ENCODE data around the gene CCDC24. TPM values are rescaled to one million over a fixed set of nuclear protein-coding genes. Genes with fewer than 3 reads are reported as not detected.

Gene CCDC24
- total RNA-seq = 4.4 and 12.9 TPM in 2 replicates

DNA sequence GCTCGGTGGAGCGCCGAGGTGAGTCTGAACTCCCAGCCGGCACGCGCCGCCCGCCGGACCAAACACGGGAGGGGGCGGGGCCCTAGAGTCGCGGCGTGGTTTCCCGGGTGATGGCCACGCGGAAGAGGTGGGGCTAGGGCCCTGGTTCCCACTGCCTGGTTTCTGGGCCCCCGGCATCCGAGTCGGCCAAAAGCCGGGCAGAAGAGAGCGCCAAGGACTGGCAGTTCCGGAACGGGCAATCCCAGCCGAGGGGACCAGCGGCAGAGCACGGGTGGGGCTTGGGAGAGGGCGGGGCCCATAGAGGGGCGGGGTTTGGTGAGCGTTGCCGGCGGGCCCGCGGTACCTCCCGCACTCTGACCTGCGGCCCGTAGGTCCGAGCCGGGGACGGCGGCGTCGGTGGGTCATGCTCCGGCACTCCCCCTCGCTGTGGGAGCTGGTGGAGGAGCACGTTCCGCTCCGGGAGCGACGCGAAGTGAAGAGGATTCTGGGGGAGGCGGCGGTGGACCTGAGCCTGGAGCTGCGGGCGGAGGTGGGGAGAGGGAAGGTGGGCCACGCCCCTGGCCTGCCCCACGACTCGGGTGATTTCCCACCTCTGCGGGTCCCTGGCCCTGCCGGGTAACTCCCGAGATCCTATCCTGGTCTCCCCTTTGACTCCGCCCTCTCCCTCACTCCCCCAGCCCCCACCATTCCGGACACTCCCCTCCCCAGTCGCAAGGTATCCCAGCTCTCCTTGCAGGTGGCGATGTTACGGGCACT lies at the start of gene CCDC24:
Gene CCDC24, plus strand, starts transcription at position 124 of the 756 bp plus-strand sequence. Its CDS starts 280 bp downstream, at position 404.

DNA sequence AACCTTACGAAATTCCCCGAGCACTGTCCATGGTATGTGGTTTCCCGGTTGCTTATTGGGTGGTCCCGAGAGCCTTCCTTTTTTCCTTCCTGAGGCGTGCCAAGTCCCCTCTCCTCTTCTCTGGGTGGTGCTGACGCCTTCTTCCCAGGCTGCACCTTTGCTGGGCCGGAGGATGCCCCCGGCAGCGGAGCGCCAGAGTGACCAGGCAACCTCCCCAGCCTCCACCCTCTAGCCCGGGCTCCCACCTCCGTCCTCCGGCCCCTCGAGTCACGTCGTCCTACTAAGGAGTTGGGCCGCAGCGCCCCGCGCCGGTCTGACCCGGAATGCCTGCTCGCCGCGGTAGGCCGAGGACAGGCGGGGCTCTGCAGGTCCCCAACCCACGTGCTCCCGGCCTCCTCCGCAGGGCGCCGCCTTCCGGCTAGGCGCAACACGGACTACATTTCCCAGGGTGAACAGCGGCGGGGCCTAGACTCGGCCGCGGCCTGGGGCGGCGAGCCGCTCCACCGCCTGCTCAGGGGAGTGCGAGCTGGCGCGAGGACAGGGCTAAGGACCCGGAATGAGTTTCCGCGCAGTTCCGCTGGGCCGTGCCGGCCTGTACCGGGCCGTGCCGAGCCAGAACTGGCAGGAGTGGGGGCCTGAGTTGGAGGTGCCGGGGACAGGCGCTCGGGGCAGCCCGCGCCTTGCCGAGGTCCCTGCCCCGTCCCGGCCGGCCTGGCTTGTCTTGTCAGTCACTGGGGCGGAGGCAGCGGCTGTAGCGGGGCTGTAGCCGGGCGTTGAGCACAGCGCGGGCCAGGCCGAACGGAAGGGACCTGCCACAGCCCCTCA lies 45.0 kb upstream of the CCDC24 start, which contains the start of gene IPO13:
Gene IPO13, plus strand, starts transcription at position 715 of the 825 bp plus-strand sequence. CDS start 651 bp downstream, outside the sequence.

DNA sequence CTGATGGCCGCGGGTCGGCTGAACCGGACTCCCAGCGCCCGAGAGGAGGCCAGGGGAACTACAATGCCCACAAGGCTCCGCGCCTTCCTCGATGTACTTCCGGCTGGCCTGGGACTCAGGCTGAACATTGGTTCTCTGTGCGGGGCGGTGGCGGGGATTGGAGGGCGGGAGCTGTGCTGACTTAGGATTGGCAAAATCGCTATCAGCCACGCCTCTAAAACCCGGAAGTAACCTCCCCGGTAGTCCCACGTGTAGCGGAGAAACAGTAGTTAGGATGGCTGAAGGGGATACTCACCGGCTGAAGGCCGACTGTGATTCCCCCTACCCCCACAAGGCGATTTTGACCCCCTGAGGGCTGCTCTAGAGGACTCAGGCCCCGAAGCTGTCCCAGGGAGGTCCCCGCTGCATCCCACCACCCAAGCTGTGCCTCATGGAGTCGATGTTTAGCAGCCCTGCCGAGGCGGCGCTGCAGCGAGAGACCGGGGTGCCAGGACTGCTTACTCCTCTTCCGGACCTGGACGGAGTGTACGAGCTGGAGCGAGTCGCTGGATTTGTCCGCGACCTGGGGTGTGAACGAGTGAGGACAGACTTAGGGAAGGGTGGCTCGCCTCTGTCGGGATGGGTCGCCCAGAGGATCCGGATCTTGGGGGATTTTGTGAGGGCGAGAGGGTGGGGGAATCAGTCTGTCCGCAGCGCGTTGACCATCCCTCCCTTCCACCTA lies 21.5 kb upstream of the CCDC24 start, which contains the start of gene DPH2:
Gene DPH2, plus strand, starts transcription at position 265 of the 721 bp plus-strand sequence. Its CDS starts 166 bp downstream, at position 431.

DNA sequence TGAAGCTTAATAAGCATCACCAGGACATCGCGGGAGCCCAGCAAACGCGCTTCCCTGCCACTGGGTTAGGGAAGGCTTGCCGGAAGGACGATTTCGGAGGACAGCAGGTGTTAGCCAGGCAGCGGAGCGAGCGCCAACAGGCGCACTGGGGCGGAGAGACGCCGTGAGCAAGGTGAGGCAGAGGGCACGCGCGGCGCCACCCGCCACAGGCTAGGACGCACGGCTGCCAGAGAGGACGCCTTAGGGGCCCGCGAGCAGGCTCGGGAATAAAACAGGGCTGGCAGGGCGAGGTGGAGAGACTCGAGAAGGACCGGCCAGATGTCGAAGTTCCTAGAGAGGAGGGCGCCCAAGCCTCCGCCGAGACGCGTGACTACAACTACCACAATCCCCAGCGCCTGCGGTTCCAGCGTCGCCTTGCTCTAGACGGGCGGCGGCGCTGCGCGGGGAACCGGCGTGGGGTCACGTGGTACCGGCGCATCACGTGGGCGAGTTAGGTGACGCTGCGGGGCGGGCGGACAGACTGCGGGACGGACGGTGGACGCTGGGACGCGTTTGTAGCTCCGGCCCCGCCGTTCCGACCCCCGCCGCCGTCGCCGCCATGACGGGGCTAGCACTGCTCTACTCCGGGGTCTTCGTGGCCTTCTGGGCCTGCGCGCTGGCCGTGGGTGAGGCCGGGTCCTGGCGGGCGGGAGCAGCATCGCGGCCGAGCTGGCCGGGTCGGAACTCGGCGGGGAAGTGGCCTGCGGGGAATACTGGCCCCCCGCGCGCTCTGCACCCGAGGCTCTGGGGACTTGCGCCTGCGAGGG lies 16.8 kb upstream of the CCDC24 start, which contains the start of gene ATP6V0B:
Gene ATP6V0B, plus strand, starts transcription at position 518 of the 806 bp plus-strand sequence. Its CDS starts 81 bp downstream, at position 599.

DNA sequence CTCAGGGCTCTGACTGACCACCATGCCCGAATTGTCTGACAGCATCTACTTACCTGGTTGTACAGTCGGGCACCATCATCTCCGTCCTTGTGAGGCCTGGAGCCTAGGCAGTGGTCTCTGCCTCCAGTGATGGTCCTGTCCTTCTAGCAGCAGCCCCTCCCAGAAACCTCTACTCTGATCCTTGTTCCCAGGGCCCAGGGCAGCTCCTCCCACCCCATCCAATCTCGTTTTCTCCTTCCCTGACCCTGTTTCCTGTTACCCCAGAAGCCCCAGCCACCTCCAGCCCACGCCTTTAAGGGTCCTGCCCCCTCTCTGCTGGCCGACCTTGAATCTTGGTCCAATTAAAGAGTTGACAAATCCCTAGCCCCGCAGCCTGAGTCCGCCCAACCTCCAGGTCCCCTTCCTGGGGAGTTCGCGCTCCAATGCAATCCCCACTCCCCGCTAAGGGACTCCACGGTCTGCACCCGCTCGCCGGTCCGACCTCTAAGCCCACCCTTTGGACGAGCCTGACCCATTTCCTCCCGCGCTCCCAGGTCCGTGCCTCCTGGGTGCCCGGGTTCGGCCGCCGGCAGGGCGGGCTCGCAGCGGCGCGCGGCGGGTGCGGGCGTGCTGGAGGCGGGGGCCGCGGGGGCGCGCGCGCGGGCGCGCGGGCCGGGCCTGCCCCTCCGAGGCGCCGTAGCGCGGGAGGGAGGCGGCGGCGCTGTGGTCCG lies 12.7 kb upstream of the CCDC24 start, which contains the start of gene B4GALT2:
Gene B4GALT2, plus strand, starts transcription at position 660 of the 710 bp plus-strand sequence. CDS start 1,951 bp downstream, outside the sequence.

DNA sequence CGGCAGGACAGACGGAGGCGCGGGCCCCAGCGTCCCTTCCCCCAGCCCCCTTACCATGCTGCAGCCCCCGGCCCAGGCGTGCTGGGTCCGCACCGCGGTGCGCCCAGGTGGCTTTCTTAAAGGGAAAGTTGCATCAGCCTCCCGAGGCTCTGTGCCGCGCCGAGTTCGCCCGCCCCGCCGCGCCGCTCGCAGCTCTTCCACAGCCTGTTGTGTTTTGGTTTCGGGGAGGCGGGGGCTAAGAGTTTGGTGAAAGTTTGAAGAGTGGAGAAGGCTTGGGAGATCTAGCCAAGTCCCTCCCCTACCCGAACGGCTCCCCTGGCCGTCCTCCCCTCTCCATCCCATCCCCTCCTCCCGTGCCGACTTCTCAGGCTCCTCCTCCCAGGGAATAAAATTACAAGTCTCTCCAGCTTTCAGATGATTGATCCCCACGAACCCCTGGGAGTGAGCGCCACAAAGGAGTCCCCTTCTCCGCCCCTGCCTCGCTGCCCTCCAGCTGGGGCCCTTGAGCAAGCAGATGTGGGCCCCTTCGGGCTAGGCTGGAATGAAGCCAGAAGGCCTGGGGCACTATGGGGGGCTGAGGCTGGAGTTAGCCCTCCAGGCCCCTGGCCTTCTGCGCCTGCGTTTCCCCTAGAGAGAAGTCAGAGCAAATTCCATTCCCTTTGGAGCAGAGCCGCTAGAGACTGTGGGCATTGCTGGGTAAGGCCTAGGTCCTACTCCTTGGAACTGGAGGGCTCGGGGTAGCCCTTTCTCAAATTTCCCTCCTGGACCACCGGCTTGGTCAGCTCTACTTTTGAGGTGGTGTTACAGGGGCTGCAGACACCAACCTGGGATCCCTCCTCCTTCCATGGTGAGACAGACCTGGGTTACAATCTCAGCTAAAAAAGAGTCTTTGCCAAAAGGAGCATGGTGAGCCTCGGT lies 40.1 kb downstream of the CCDC24 start, which contains the start of gene SLC6A9:
Gene SLC6A9, minus strand, starts transcription at position 211 of the 918 bp plus-strand sequence. CDS start 7,185 bp downstream, outside the sequence.

Other genes starting within 250 kb of the CCDC24 start
- gene ARTN, start 57.8 kb upstream of the CCDC24 start, total RNA-seq = 0.38 TPM in 1 of 2 replicates, not detected in the other
- gene IPO13, start 44.6 kb upstream of the CCDC24 start, total RNA-seq = 24.3 and 29.8 TPM in 2 replicates
- gene DPH2, start 21.6 kb upstream of the CCDC24 start, total RNA-seq = 24.5 and 40.1 TPM in 2 replicates
- gene ATP6V0B, start 16.6 kb upstream of the CCDC24 start, total RNA-seq = 157 and 168 TPM in 2 replicates
- gene B4GALT2, start 12.4 kb upstream of the CCDC24 start, total RNA-seq = 82.8 and 165 TPM in 2 replicates
- gene SLC6A9, start 39.9 kb downstream of the CCDC24 start, total RNA-seq = 8.5 and 13.9 TPM in 2 replicates
- under 0.01 TPM in 1 of 2 replicates, not detected in the other for gene KLF17, start 127.2 kb downstream of the CCDC24 start, total RNA-seq
- not detected in 2 replicates for gene KLF18, start 150.0 kb downstream of the CCDC24 start, total RNA-seq
- 38.0 and 63.0 TPM in 2 replicates for gene DMAP1, start 221.9 kb downstream of the CCDC24 start, total RNA-seq

Measured in mesangial cell (primary cell).